ENCODE data around the gene MSRB1. TPM values are rescaled to one million over a fixed set of nuclear protein-coding genes. Genes with fewer than 3 reads are reported as not detected.

The MSRB1 gene
- total and polyA plus RNA-seq, 8 donors = 9.8 to 66.7 (median 14.9) TPM

DNA sequence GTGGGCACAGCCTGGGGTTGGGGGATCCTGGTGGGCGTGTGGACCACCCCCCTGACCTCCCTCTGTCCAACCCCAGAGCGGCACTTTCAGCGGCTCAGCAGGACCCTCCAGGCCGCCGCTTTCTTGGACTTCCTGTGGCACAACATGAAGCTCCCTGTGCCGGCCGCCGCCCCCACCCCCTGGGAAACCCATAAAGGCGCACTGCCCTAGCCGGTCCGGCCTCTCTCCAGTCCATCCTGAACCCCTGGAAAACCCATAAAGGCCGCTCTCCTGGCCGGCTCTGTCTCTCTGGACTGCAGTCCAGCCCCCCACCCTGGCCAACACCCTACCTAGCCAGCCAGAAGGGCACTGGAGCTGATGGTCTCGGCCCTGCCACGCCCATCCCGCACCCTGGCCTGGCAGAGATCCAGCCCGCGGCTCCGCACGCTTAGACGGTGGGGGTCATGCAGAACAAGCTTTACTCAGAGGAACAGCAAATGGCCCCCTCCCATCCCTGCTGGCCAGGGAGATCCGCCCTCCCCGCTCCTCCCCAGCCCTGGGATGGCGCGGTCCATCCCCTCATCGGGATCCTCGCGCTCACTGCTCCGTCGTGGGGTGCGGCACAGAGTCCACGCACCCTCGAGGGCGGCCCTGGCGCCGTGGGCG is 35.6 kb upstream of the MSRB1 start:
- ATAC-seq = no peak
- H3K27ac ChIP-seq = peak overlapping the region in 1 of 2 donors; percentile 57
- peak in 1 of 4 donors; percentile 76 for DNase-seq
- peak overlapping the region in 1 of 2 donors; percentile 32 for H3K4me3 ChIP-seq
- H3K36me3 ChIP-seq = peaks cover 0 to 57% of the 10 kb centered on the region in 2 donors
- H3K27me3 ChIP-seq = peaks cover 24 to 63% of the 10 kb centered on the region in 2 donors
- TF ChIP-seq, protein P1, sequence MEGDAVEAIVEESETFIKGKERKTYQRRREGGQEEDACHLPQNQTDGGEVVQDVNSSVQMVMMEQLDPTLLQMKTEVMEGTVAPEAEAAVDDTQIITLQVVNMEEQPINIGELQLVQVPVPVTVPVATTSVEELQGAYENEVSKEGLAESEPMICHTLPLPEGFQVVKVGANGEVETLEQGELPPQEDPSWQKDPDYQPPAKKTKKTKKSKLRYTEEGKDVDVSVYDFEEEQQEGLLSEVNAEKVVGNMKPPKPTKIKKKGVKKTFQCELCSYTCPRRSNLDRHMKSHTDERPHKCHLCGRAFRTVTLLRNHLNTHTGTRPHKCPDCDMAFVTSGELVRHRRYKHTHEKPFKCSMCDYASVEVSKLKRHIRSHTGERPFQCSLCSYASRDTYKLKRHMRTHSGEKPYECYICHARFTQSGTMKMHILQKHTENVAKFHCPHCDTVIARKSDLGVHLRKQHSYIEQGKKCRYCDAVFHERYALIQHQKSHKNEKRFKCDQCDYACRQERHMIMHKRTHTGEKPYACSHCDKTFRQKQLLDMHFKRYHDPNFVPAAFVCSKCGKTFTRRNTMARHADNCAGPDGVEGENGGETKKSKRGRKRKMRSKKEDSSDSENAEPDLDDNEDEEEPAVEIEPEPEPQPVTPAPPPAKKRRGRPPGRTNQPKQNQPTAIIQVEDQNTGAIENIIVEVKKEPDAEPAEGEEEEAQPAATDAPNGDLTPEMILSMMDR (IDR thresholded peaks at IDR 0.05) = no peak
- intact Hi-C loops (cut with DNase I) = no loop called here
- H3K4me1 ChIP-seq = peaks cover 5 to 20% of the 10 kb centered on the region in 2 donors
- H3K9me3 ChIP-seq = no peaks in the 10 kb centered on the region

DNA sequence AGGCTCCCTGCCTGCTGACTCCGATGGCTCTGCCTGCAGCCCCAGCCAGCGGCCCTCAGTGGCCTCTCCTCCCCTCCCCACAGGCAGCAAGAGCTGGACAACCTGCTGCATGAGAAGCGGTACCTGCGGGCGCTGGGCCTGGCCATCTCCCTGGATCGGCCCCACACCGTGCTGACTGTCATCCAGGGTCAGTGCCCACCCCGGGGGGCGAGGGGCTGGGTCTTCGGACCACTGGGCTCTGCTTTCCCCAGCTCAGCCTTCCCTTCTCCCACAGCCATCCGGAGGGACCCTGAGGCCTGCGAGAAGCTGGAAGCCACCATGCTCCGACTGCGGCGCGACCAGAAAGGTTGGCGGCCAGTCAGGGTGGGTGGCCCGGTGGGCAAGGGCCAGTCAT is 34.9 kb upstream of the MSRB1 start:
- peaks cover 24 to 56% of the 10 kb centered on the region in 2 donors for H3K27me3 ChIP-seq
- TF ChIP-seq, protein P1 (IDR thresholded peaks at IDR 0.05) = no peak
- H3K4me3 ChIP-seq = no peak overlapping the region
- intact Hi-C loops (cut with DNase I) = no loop called here
- H3K9me3 ChIP-seq = no peaks in the 10 kb centered on the region
- H3K36me3 ChIP-seq = peaks cover 0 to 57% of the 10 kb centered on the region in 2 donors
- no peak overlapping the region for H3K27ac ChIP-seq
- ATAC-seq (no peak), DNase-seq (peak in 1 of 4 donors; percentile 73)
- H3K4me1 ChIP-seq = peaks cover 4 to 20% of the 10 kb centered on the region in 2 donors

DNA sequence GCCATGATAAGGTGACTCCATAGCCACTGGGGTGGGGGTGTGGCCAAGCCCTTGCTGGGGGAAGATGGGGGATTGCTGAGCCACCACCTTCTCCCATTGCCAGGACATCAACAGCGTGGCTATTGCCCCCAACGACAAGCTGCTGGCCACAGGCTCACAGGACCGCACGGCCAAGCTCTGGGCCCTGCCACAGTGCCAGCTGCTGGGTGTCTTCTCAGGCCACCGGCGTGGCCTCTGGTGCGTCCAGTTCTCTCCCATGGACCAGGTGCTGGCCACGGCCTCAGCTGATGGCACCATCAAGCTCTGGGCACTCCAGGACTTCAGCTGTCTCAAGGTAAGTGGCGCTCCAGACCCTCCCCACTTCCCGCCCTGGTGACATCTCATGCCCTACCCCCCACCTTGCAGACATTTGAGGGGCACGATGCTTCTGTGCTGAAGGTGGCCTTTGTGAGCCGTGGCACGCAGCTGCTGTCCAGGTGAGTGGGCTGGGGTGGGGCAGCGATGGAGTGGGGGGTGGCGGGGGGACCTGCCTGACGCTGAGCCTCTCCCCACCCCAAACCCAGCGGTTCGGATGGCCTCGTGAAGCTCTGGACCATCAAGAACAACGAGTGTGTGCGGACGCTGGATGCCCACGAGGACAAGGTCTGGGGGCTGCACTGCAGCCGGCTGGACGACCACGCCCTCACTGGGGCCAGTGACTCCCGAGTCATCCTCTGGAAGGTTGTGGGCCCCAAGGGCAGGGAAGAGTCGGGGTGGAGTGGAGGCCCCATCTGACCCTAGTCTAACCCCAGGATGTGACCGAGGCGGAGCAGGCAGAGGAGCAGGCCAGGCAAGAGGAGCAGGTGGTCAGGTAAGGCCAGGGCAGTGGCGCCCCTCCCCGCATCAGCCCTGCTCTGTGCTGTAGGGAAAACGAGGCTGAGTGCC is 34.2 kb upstream of the MSRB1 start:
- no peak for ATAC-seq
- intact Hi-C loops (cut with DNase I) = no loop called here
- Histone ChIP-seq H3K27me3 (peaks cover 24 to 49% of the 10 kb centered on the region in 2 donors), H3K4me1 (peaks cover 9 to 25% of the 10 kb centered on the region in 2 donors), H3K27ac (no peak overlapping the region), H3K9me3 (no peaks in the 10 kb centered on the region), H3K4me3 (no peak overlapping the region), H3K36me3 (peaks cover 0 to 57% of the 10 kb centered on the region in 2 donors)
- DNase-seq = no peak
- TF ChIP-seq, protein P1 (IDR thresholded peaks at IDR 0.05) = no peak

DNA sequence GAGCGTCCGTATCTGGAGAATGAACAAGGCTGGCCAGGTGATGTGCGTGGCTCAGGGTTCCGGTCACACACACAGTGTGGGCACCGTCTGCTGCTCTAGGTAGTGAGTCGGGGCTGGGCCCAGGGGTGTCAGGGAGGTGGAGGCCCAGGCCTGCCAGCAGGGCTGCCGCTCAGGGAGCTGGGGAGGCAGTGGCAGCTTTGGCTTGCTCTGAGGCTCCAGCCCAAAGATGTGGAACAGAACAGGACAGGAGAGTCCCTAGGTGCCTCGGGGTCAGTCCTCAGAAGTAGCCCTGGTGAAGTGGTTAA is 33.2 kb upstream of the MSRB1 start:
- Histone ChIP-seq H3K27me3 (peaks cover 20 to 39% of the 10 kb centered on the region in 2 donors), H3K36me3 (peaks cover 0 to 57% of the 10 kb centered on the region in 2 donors), H3K27ac (no peak overlapping the region), H3K4me3 (no peak overlapping the region), H3K9me3 (no peaks in the 10 kb centered on the region), H3K4me1 (peaks cover 11 to 28% of the 10 kb centered on the region in 2 donors)
- DNase-seq = no peak
- intact Hi-C loops (cut with DNase I) = no loop called here
- ATAC-seq = no peak
- TF ChIP-seq, protein P1 (IDR thresholded peaks at IDR 0.05) = no peak
